Measurements from ENCODE around the gene SLC4A1AP.

- TF ChIP-seq POLR2A (IDR thresholded peaks at IDR 0.05; ENCODE audit: low read depth, low read length) (no peak), POLR2AphosphoS5 (IDR thresholded peaks at IDR 0.05; ENCODE audit: low read depth, low read length) (no peak)
These were observed 16.0 kb upstream of the SLC4A1AP start for GRCh38 chr2:27647737-27648136.

Data from GM12892 (cell line).